ENCODE measurements around the gene PACS1.

DNA sequence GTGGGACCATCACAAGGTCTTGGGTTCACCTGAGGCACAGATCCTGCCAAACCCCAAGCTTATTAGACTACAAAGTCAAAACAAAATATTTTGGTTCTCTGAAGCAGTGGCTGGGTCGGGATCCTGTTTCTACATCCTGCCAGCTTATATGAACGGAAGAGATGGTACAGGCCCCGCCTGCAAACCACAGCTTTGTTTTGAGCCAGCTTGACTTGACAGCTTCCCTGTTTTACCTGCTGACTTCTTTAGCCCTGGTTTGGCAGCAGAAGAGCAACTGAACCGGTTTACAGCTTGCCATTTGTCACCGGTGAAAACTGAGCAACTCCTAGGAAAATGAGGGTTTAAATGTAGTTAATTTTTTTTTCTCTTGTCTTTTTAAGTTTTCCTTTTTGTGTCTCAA is 11.4 kb downstream of the PACS1 start:
- TF ChIP-seq POLR2A (IDR thresholded peaks at IDR 0.05) (no peak), EP300 (IDR thresholded peaks at IDR 0.05) (no peak), CTCF (IDR thresholded peaks at IDR 0.05) (no peak)

Data from ovary (tissue), 3 donors.